D341Med (cell line): Measurements from ENCODE around the gene PTP4A1.

Experiments used
- DNase-seq: peaks from one replicate; pipeline ENCODE4 v3.0.0; 2012; ENCODE audit warnings: low spot score

Gene PTP4A1

DNA sequence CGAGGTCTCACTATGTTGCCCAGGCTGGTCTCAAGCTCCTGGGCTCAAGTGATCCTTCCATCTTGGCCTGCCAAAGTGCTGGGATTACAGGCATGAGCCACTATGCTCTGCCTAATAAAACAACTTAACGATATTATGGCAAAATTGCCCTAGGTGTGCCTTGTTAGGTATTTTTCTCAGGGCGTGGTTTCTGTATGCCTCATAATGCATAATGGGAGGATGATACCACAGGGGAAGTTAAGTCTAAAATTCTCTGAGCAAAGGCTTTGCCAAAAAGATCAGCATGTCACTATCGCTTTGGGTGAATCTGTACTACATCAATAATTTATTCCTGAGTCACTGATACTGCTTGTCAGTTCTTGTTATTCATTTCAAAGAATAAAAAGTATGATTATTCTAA lies 15.9 kb upstream of the PTP4A1 start:
- DNase-seq, result no peak

DNA sequence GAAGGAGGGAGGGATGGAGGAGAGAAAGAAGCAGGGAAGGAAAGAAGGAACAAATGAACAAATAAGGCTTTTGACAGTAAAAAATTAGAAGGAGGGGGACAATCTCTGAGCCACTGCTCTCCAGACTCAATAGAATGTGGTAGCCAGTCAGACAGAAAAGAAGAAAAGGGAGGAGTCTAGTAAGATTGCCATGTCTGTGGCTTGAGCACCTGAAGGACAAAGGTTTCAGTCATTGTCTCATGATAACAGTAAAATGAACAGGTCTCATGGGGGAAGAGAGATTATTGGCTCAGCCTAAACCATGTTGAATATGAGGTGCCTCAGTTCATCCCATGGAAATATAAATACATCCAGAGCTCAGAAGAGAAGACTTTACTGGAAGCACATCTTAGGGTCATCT lies 14.0 kb upstream of the PTP4A1 start:
- no peak for DNase-seq

- DNase-seq, result no peak
These were observed 11.4 kb upstream of the PTP4A1 start for GRCh38 chr6:63560801-63561287.

- no peak for DNase-seq
These were observed 11.0 kb upstream of the PTP4A1 start for GRCh38 chr6:63561288-63561687.

- no peak for DNase-seq
These were observed 9.0 kb upstream of the PTP4A1 start for GRCh38 chr6:63563235-63563634.

DNA sequence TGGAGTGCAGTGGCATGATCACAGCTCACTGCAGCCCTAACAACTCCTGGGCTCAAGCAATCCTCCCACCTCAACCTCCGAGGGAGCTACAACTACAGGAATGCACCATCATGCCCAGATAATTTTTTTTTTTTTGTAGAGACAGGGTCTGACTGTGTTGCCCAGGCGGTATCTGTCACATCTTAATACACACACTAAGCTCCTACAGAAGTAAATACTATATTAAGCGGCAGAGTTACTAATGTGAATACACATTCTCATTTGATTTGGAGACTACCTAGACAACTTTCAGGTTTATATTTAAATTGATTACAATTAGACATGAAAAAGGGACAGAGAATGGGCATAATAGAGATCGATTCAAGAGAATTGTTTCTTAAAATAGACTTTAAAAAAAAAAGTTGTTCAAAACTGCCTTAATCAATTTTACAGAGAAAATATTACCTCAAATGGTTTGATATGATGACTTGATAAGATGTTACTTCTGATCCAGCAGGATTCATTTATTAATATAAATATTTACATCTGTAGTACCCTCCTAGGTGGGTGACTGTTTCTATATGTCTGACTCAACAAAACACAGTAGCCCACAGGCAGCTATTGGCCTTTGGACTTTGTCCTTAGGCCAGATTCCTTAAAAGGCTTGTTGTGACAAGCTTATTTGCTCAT lies 7.1 kb upstream of the PTP4A1 start:
- no peak for DNase-seq

GRCh38 chr6:63565727-63566596 lies 6.3 kb upstream of the PTP4A1 start:
- no peak for DNase-seq

- DNase-seq, result no peak
These were observed 4.3 kb upstream of the PTP4A1 start for GRCh38 chr6:63567966-63568365.

GRCh38 chr6:63571361-63572043 lies 778 bp upstream of the PTP4A1 start:
- no peak for DNase-seq

DNA sequence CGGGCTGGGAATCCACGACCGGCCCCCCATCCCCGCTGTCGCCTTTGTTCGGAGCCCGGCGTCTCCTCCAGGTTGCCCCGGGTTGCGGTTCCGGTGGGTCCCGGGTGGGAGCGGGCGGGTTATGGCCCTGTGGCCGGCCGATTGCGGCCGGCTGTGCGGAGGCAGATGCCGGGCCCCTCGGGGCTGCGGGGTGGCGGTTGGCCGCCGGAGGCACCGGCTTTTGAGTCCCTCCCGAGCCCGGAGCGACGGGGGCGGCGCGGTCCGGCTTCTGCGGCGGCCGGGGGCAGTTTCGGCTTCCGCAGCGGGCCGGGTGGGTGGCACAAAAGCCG lies 431 bp downstream of the PTP4A1 start:
- DNase-seq, result peak; percentile 50

- DNase-seq, result peak; percentile 73
These were observed 1.0 kb downstream of the PTP4A1 start for GRCh38 chr6:63573076-63573898.

DNA sequence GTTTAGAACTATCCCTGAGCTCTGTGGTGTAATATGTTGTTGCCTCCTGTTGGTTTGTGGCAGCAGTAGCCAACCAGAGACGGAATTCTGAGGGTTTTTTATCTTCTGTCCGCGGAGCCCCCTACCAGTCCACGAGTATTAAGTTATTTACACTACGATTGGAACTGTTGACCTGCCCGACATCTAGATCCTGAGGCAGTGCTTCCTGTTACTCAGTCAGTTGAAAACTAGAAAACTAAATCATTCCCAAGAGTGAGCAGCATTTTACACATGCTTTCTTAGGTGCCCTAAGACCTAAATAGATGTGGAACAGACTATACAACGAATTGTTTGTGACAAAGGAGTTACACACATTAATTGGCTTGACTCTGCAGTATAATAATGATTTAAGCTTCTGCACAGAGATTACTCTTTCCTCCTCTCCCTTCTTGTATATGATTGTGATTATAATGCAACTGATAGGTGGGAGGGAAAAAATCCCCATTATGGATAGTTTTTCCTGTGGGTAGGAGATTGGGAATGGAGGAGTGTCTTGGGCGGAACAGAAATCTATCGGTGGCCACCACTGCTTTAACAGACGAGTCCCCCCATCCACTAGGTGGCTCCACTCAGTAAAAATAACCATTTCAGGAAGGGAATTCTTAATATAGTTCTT lies 1.7 kb downstream of the PTP4A1 start:
- peak; percentile 59 for DNase-seq

GRCh38 chr6:63574554-63574900 lies 2.2 kb downstream of the PTP4A1 start:
- DNase-seq, result no peak

DNA sequence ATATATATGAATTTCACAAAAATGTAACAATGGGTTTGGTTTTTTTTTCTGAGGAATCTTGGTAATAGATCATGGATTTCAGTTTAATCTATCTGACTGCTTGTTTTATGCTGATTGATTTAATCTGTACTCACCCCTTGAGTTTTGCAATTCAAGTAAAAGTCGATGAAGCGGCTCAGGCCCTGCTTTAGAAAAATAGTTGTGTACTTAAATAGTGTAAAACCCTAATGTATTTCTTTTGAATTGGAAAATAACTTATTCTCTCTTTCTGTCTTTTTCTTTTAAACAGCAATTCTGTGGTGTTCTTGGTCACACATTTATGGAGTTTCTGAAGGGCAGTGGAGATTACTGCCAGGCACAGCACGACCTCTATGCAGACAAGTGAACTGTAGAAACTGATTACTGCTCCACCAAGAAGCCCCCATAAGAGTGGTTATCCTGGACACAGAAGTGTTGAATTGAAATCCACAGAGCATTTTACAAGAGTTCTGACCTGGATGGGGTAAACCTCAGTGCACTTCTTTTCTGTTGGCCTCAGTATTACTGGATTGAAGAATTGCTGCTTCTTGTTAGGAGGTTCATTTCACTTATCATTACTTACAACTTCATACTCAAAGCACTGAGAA lies 4.0 kb downstream of the PTP4A1 start:
- no peak for DNase-seq

DNA sequence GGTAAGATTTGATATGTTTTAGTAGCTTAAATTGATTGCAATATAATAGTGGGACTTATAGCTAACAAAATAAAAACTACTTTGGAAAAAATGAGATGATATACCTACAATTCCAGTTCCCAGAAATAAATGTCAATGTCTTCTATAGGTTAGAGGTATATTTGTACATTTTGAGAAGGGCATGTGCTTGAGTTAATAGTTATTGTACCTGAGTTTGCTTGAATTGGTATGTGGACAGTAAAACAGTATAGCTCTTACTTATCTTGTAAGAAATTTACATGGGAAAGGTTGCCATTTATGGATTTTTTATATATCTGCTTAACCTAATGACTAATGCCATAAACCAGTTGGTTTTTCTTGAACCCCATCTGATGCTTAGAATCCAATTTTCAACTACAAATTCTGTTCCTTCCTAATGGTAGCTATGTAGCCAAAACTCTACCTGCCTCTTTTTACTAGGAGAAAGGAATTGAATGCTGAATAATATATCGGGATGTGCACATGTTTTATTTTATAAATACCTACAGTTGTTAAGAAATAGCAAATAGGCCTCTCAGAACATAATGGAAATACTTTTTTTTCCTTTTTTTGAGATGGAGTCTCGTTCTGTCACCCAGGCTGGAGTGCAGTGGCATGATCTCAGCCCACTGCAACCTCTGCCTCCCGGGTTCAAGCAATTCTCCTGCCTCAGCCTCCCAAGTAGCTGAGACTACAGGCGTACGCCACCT lies 4.9 kb downstream of the PTP4A1 start:
- no peak for DNase-seq

DNA sequence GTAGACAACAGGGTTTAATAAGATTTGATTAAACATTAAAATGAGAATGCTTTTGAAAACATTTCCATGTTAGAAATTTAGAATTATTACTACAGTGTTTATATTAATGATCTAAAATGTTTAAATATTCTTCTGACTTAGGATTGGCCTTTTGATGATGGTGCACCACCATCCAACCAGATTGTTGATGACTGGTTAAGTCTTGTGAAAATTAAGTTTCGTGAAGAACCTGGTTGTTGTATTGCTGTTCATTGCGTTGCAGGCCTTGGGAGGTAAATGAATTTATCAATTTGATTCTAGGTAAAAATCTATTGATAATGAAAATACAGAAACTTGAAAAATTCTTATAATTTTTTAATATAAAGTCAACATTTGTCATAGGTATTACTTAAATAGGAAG lies 6.5 kb downstream of the PTP4A1 start:
- DNase-seq, result no peak

GRCh38 chr6:63579937-63580703 lies 7.8 kb downstream of the PTP4A1 start:
- no peak for DNase-seq

DNA sequence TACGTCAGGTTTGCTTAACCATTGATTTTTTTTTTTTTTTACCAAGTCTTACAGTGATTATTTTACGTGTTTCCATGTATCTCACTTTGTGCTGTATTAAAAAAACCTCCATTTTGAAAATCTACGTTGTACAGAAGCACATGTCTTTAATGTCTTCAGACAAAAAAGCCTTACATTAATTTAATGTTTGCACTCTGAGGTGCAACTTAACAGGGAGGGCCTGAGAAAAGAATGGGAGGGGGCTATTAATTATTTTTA lies 8.4 kb downstream of the PTP4A1 start:
- DNase-seq, result no peak

DNA sequence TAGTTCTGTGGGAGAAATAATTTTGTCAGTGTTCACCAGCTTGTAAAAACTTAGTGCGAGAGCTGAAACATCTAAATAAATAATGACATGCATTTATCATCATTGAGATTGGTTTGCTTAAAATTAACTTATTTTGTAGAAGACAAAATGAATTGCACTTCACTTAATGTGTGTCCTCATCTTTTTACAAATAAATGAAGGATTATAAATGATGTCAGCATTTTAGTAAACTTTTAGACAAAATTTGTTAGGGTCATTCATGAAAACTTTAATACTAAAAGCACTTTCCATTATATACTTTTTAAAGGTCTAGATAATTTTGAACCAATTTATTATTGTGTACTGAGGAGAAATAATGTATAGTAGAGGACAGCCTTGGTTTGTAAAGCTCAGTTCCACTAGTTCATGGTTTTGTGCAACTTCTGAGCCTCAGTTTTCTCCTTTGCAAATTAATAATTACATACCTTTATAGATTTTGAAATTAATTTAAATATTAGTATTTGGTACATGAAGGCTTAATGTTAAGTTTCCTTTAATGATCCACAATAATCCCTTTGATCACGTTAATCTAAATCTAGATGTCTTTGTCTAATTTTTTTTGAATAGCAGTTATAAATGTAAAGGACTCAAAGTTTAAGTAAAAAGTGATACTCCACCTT lies 9.2 kb downstream of the PTP4A1 start:
- no peak for DNase-seq
